SIG-M5 (cell line): ENCODE measurements around the gene GSTO2.
A peak's percentile ranks its signal among the peaks of the same experiment; 100 is the strongest.

Experiments used
- DNase-seq: peaks from one replicate; lab custom pipeline; 2025; lab: John Stamatoyannopoulos, UW

Gene GSTO2

GRCh38 chr10:104340641-104341040 is 71.7 kb downstream of the GSTO2 start:
- no peak for DNase-seq

GRCh38 chr10:104342941-104343411 is 74.0 kb downstream of the GSTO2 start:
- DNase-seq: no peak

GRCh38 chr10:104344219-104344618 is 75.2 kb downstream of the GSTO2 start:
- no peak for DNase-seq

GRCh38 chr10:104345515-104345914 is 76.5 kb downstream of the GSTO2 start:
- DNase-seq: no peak

GRCh38 chr10:104345941-104346340 is 77.0 kb downstream of the GSTO2 start:
- no peak for DNase-seq

- no peak for DNase-seq
Observed at GRCh38 chr10:104347295-104348045, 78.5 kb downstream of the GSTO2 start.

- no peak for DNase-seq
Observed at GRCh38 chr10:104348601-104349000, 79.6 kb downstream of the GSTO2 start.

GRCh38 chr10:104349623-104350126 is 80.7 kb downstream of the GSTO2 start:
- DNase-seq: peak; percentile 65

- no peak for DNase-seq
Observed at GRCh38 chr10:104350127-104350635, 81.2 kb downstream of the GSTO2 start.

- DNase-seq: peak; percentile 53
Observed at GRCh38 chr10:104351061-104351702, 82.2 kb downstream of the GSTO2 start.

- no peak for DNase-seq
Observed at GRCh38 chr10:104351919-104352318, 82.9 kb downstream of the GSTO2 start.

- DNase-seq: no peak
Observed at GRCh38 chr10:104353325-104354048, 84.5 kb downstream of the GSTO2 start, which contains the start of gene CFAP58. CFAP58 (plus strand) TSS chr10:104353833; CDS start chr10:104353898, 65 bp downstream.
